HK-2 (cell line): ENCODE measurements around the gene G2E3.
A peak's percentile ranks its signal among the peaks of the same experiment; 100 is the strongest.

ENCODE experiments used
- DNase-seq: peaks from one replicate; pipeline ENCODE4 v3.0.0-alpha.2; 2018; ENCODE audit not compliant: unreplicated experiment

G2E3 gene

DNA sequence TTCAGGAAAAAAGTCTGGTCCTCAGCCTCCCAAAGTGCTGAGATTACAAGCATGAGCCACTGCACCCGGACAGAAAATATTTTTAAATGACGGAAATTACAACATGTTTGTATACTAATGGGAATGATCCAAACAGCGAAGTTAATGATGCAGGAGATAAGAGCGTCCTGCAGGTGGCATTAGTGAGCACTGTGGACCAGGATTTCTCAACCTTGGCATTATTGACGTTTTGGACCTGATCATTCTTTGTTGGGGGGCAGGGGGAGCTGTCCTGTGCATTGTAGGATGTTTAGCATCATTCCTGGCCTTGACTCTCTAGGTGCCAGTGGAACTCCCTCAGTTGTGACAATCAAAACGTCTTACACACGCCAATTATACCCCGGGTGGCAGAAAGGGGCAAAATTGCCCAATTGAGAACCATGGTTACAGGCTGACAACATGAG is 97.3 kb downstream of the G2E3 start:
- DNase-seq = peak; percentile 11

- DNase-seq = no peak
Measured at GRCh38 chr14:30657050-30657449, 98.1 kb downstream of the G2E3 start.

- no peak for DNase-seq
Measured at GRCh38 chr14:30657606-30658163, 98.7 kb downstream of the G2E3 start.

DNA sequence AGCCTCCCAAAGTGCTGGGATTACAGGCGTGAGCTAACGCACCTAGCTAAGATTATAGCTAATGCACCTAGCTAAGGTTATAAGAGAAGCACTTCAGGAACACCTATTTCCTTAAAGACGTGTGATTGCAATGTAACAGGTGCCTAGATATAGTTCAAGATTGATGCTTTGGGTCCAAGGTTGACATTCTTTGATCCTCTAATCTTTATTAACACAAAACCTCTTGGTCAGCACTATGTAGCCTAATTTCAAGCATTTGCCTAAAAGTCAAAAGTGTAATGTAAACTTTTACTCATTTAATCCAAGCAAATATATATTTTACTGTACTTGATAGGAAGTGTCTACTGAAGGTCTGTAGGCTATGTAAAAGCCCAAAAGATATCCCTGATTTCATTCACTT is 99.7 kb downstream of the G2E3 start:
- no peak for DNase-seq

DNA sequence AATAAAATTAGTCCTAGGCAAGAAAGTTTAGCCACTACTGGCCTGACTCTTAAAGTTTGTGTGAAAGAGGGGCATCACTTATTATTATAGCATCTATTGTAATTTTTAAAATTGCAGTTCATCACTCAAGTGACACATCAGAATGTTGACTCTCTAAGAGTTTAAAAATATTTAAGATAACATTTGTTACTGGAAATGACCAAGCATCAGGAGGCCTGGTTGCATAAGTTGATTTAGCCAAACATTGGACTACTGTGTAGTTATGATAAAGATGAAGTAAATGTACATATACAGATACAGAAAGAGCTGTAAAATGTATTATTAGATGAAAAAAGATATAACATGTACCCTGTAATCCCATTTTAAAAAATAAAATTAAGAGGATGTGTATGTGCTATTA is 110.6 kb downstream of the G2E3 start:
- no peak for DNase-seq
